Sciatic nerve (tissue), 2 donors: ENCODE data around the gene TMEM198. TPM values are rescaled to one million over a fixed set of nuclear protein-coding genes. Genes with fewer than 3 reads are reported as not detected.

Experiments
- ATAC-seq: fragments of 200-7000 bp; cut with Tn5 transposase; one replicate; pipeline ENCODE4 v1.9.1; 2020; ENCODE audit warnings: mild to moderate bottlenecking, moderate library complexity
- DNase-seq: peaks from one replicate; pipeline ENCODE4 v3.0.0-alpha.2; 2020; ENCODE audit warnings: low spot score
- intact Hi-C: fragments of 100-400 bp; cut with DNase I; formaldehyde crosslinking; loops from one replicate; pipeline ENCODE4 v1.14.2; 2022
- total RNA-seq: library from RNA; stranded (reverse); fragmentation: NEBNext Ultra II Directional; extraction: Animal tissue kit (Norgen Biotek cat#: 25700); gene quantifications from one replicate; pipeline ENCODE4 v1.2.1, GENCODE V29; 2021
- donor health status: DM: no; HTN: no; CAD: no.
- donor health status: DM: no; HTN: no; CAD: no.

The TMEM198 gene
- total RNA-seq, 1 donor from 2014 or later, result 2.1 TPM

GRCh38 chr2:219569635-219570034, 25.8 kb downstream of the TMEM198 start:
- ATAC-seq, result no peak
- DNase-seq, result no peak
- intact Hi-C loops, result no loop called here

DNA sequence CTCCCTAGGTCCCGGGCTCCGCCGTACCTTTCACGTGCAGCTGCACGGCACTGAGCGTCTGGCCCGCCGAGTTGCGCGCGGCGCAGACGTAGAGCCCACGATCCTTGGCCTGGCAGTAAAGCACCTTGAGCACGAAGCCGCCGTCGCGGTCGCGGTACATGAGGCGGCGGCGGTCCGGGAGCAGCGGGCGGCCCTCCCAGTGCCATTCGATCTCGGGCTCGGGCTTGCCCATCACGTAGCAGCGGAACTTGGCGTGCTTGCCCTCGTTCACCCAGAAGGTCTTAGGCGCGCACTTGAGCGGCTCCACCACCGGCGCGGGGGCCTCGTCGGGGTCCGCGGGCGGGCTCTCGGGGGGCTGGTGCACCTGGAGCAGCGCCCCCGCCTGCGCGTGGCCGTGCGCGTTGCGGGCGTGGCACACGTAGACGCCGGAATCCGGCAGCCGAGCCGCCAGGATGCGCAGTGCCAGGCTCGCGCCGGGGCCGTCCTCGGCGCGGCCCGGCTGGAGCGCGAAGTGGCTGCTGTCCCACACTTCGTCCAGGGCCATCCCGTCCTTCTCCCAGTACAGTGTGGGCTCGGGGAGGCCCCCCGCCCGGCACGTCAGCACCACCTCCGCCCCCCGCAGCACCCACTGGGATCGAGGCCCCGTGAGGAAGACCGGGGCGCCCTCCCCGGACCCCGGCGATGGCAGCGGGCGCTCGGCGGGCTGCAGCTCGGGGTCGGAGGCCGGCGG, 26.5 kb downstream of the TMEM198 start:
- intact Hi-C loops, result no loop called here
- ATAC-seq, result peak; percentile 41
- no peak for DNase-seq

DNA sequence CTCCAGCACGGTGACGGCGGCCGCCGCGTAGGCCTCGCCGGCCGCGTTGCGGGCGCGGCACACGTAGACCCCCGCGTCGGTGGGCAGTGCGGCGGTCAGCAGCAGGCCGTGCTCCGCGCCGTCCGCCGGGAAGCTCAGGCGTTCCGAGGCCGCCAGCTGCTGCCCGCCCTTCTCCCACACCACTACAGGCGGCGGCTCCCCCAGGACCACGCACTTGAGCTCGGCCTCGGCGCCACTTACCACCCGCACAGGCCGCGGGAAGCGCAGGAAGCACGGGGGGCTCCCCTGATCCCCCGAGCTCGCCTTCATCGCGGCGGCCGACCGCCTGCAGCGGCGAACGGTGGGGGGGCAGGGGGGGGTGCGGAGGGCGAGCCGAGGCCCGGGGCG, 27.1 kb downstream of the TMEM198 start:
- DNase-seq, result no peak
- intact Hi-C loops, result no loop called here
- no peak for ATAC-seq

DNA sequence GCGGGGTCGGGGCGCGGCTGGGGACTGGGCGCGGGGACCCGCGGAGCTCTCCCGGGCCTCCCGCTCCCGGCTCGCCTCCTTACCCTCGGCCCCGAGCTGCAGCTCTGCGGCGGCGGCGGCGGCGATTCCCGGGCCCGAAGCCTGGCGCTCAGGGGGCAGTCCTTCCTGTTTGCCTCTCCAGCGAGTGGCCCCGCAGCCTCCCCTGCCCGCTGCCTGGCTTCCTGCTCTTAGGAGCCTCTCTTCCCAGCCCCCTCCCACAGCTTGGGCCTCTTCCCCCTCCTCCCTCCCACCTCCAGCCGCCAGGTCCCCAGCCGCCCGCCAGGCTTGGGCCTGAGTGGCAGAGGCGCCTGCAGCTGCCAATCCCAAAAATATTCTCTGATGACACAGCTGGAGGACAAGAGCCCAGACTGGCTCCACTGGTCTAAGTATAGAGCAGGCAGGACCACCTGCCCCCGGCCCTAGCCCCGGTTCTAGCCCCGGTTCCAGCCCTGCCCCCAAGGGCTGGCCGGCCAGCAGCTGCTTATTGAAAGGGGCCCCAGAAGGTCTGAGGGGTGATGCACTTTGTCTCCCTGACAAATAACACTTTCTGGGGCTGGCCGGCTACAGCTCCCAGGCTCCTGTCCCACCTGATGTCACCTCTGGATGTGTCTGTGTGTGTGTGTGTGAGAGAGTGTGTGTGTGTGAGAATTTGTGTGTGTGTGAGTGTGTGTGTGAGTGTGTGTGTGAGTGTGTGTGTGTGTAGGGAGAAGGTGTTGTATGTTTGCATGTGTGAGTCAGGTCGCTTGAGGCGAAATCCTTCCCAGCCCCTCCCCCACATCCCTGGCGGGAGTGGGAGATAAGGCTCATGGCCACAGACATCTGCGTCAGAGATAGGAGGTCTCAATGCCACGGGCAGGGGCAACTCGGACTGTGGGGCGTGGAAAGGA, 27.7 kb downstream of the TMEM198 start, which contains the start of gene OBSL1:
Gene OBSL1 (minus strand): TSS at position 229 of the 926 bp plus-strand sequence. CDS start 307 bp downstream, outside the sequence.
- intact Hi-C loops, result no loop called here
- ATAC-seq, result peak; percentile 73
- no peak for DNase-seq

DNA sequence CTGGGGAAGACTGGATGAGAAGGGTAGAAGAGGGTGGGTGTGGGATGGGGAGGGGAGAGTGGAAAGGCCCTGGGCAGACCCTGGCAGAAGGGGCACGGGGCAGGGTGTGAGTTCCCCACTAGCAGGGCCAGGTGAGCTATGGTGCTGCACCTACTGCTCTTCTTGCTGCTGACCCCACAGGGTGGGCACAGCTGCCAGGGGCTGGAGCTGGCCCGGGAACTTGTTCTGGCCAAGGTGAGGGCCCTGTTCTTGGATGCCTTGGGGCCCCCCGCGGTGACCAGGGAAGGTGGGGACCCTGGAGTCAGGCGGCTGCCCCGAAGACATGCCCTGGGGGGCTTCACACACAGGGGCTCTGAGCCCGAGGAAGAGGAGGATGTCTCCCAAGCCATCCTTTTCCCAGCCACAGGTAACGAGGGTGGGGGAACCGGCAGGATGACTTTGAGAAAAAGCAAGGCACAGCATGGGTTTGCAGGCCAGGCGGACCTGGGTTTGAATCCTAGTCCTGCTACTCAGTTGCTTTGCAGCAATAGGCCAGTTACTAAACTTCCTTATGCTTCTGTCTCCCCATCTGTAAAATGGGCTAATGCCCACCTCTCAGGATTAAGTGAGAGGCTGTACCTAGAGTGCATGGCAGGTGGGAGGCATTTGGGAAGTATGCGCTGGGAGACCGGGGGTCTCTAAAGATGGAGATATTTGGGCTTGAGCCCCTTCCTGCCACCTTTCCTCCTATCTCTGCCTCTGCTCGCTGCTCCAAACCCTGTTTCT, 28.6 kb downstream of the TMEM198 start, which contains the start of gene INHA:
Gene INHA (plus strand): TSS at position 74 of the 765 bp plus-strand sequence. CDS start 65 bp downstream, at position 139.
- intact Hi-C loops, result no loop called here
- DNase-seq, result no peak
- ATAC-seq, result peak; percentile 4

GRCh38 chr2:219573166-219573565, 29.3 kb downstream of the TMEM198 start:
- DNase-seq, result no peak
- intact Hi-C loops, result no loop called here

GRCh38 chr2:219574484-219575311, 30.9 kb downstream of the TMEM198 start:
- ATAC-seq, result no peak
- intact Hi-C loops, result no loop called here
- no peak for DNase-seq

More at GRCh38 chr2:219573166-219573565, 29.3 kb downstream of the TMEM198 start:
- no peak for ATAC-seq

DNA sequence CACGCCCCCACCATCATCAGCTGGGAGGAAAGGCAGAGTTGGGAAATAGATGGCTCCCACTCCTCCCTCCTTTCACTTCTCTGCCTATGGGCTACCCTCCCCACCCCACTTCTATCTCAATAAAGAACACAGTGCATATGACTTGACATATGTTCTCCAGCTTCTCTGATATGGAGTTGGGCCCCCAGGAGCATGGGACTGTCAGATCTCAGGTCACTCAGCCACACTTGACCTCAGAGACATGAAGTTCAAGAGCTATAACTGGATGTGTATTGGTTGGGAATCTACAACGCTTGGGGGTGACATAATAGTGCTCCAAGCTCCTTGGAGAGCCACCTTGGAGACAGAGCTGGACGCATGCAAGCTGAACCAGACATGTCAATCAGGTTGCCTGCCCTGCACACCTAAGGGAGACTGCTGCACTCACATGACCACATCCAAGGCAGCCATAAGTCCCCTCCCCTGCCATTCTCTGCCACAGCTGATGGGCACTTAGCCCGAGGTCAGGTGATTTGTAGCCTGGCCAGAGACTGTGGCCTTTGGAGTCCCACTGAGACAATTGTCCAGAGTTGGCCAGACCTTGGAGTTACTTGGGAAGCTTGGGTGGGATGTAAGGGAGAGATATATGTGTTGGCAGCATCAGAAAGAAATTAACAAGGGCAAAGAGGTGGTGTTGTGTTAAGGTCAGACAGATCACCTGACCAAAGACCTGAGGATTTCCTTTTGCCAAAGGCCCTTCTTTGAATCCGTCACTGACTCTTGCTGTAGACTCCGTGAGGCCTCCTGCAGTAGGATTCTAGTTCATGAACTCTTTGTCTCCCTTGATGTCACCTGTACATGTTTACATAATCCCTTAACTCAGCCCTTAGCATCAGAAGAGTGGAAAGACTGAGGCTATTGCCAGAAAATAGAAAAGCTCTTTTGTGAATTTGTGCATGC, 32.0 kb downstream of the TMEM198 start:
- ATAC-seq (no peak), DNase-seq (no peak)
- intact Hi-C loops, result no loop called here

- intact Hi-C loops, result no loop called here
- ATAC-seq (peak; percentile 35), DNase-seq (no peak)
Measured at GRCh38 chr2:219576505-219577388, 32.9 kb downstream of the TMEM198 start.

DNA sequence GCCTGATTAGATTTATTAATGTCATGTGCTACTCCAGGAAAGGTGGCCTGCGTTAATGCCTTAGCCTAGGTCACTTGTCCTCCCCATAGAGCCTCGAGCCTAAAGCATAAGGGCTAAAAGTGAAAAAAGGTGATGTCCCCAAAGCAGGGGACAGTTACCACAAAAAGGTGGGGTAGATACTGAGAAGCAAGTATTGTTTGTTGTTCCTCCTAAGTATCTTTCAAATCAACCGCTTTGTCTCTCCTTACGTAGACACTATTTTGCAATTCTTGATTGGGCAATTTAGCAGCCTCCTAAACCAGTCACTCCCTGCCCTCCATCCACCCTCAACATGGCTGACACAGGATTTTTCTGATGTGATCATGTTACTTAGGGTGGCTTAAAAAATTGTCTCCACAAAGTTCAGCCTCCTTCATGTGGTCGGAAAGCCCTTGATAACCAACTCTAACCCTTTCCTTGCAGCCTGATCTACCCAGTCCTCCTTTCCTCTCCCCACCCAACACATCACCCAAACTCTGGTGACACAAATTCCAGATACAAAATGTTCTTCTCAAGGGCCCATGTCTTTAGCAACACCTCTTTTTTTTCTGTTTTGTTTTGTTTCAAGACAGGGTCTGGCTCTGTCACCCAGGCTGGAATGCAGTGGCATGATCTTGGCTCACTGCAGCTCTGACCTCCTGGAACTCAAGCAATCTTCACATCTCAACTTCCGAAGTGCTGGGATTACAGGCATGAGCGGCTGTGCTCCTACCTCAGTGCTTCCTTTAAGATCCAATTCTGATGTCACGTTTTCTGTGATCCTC, 35.2 kb downstream of the TMEM198 start:
- DNase-seq, result no peak
- intact Hi-C loops, result no loop called here
- ATAC-seq, result no peak

GRCh38 chr2:219581346-219581745, 37.5 kb downstream of the TMEM198 start:
- DNase-seq, result no peak
- intact Hi-C loops, result no loop called here
- ATAC-seq, result no peak

DNA sequence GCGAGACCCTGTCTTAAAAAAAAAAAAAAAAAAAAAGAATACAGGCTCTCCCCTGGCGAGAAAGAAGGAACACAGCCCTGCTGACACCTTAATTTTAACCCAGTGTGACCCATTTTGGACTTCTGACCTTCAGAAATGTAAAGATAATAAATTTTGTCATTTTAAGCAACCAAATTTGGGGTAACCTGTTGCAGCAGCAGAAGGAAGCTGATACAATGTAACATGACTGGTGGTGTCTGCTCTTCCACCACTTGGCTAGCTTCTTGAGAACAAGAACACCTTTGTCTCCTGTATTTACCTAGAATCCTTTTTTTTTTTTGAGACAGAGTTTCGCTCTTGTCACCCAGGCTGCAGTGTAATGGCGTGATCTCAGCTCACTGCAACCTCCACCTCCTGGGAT, 47.3 kb downstream of the TMEM198 start:
- DNase-seq (no peak), ATAC-seq (no peak)
- intact Hi-C loops, result no loop called here

DNA sequence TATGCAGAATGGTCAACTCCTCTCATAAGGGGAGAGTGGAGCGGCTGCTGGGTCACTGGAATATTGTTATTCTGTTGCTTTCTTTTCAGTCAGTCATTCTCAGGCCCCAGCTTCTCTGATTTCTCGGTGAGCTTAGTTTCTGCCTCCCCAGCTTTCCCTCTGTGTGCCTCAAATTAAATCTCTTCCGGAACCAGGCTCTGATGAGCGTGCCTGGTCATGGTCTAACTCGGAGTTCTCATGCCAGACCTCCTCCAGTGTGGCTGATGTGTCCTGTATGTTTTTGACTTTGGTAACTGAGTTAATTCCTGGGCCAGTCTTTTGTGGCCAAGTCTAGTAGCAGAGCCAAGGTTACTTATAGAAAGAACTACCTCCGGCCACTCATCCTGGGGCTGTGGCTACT, 48.9 kb downstream of the TMEM198 start:
- no peak for DNase-seq
- intact Hi-C loops, result no loop called here
- ATAC-seq, result no peak

DNA sequence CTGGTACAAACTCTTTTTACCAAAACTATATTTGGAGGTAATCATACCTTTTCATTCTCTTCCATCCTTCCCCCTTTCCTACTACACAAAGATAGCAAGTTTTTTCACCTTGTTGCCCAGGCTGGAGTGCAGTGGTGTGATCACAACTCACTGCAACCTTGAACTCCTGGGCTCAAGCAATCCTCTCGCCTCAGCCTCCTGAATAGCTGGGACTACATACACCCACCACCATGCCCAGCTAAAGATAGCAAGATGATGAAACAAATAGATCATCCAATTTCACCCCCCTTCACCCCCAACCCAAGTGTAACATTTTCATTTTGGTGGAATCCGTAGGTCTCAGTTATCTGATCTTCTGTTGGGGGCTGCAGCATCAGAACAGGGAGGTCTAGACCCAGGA, 49.3 kb downstream of the TMEM198 start:
- ATAC-seq (no peak), DNase-seq (no peak)
- intact Hi-C loops, result no loop called here

DNA sequence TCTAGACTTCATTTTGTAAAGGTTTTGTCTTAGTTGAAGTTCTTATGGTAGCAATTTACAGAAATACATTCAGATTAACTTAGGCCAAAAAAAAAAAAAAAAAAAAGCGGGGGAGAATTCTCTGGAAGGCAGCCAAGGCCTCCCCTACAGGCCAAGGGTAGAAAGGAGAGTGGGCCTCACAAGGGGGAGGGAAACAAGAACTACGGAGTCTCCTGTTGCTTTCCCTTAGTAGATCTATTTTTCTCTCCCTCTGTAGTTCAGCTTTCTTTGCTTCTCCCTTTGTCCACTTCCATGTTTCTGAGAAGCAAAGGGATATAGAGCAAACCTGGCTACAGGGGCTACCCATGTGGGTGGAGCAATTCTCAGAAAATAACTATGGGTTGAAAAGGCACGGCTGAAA, 51.4 kb downstream of the TMEM198 start:
- intact Hi-C loops, result no loop called here
- DNase-seq (no peak), ATAC-seq (no peak)
